Stimulated activated effector memory CD8-positive, alpha-beta T cell treated with anti-CD3 and anti-CD28 coated beads, Interleukin-12 subunit alpha, Interleukin-12 subunit beta, amount 100 ng/mL, for 72 hours (primary cell): ENCODE measurements around the gene DNMT3B.

ENCODE experiments used
- ATAC-seq: fragments of 150-1000 bp; cut with Tn5 transposase; 2 replicates; pipeline ENCODE4 v1.10.0; 2021
- DNase-seq, 2 donors: peaks; one replicate each; pipeline ENCODE4 v3.0.0; 2021 to 2022; ENCODE audit warnings: low spot score in 2 of 2
- H3K27ac Mint-ChIP-seq: one replicate; pipeline ENCODE4 v1.8.0; 2022; ENCODE audit warnings: mild to moderate bottlenecking, mixed read lengths
- H3K36me3 Mint-ChIP-seq: one replicate; pipeline ENCODE4 v1.8.0; 2022; ENCODE audit warnings: mild to moderate bottlenecking, mixed read lengths
- H3K4me1 Mint-ChIP-seq: one replicate; pipeline ENCODE4 v1.8.0; 2022; ENCODE audit warnings: mixed read lengths
- H3K4me3 Mint-ChIP-seq: one replicate; pipeline ENCODE4 v1.8.0; 2022; ENCODE audit warnings: mild to moderate bottlenecking, mixed read lengths
- H3K9me3 Mint-ChIP-seq: one replicate; pipeline ENCODE4 v1.8.0; 2022; ENCODE audit warnings: mixed read lengths

Gene DNMT3B

GRCh38 chr20:32842688-32843524 lies 80.7 kb downstream of the DNMT3B start:
- peak overlapping the region; percentile 64 for H3K27ac Mint-ChIP-seq

GRCh38 chr20:32845786-32846185 lies 83.6 kb downstream of the DNMT3B start:
- Mint-ChIP-seq H3K4me1 (peaks cover 27% of the 10 kb centered on the region), H3K9me3 (no peaks in the 10 kb centered on the region), H3K4me3 (no peak overlapping the region), H3K27ac (no peak overlapping the region), H3K36me3 (peaks cover 99% of the 10 kb centered on the region)
- ATAC-seq (no peak), DNase-seq (no peak)

More at GRCh38 chr20:32842688-32843524, 80.7 kb downstream of the DNMT3B start:
- H3K4me3 Mint-ChIP-seq: no peak overlapping the region
- H3K4me1 Mint-ChIP-seq: peaks cover 47% of the 10 kb centered on the region
- ATAC-seq: no peak
- no peaks in the 10 kb centered on the region for H3K9me3 Mint-ChIP-seq
- H3K36me3 Mint-ChIP-seq: peaks cover 99% of the 10 kb centered on the region
- DNase-seq: no peak

GRCh38 chr20:32846852-32847251 lies 84.7 kb downstream of the DNMT3B start:
- DNase-seq (no peak), ATAC-seq (no peak)
- H3K4me3 Mint-ChIP-seq: no peak overlapping the region
- peaks cover 99% of the 10 kb centered on the region for H3K36me3 Mint-ChIP-seq
- no peaks in the 10 kb centered on the region for H3K9me3 Mint-ChIP-seq
- H3K4me1 Mint-ChIP-seq: peaks cover 22% of the 10 kb centered on the region
- peak overlapping the region; percentile 24 for H3K27ac Mint-ChIP-seq

GRCh38 chr20:32847964-32848363 lies 85.8 kb downstream of the DNMT3B start:
- no peak overlapping the region for H3K4me3 Mint-ChIP-seq
- H3K4me1 Mint-ChIP-seq: peaks cover 17% of the 10 kb centered on the region
- DNase-seq (no peak), ATAC-seq (no peak)
- H3K27ac Mint-ChIP-seq: peak overlapping the region; percentile 24
- peaks cover 99% of the 10 kb centered on the region for H3K36me3 Mint-ChIP-seq
- H3K9me3 Mint-ChIP-seq: no peaks in the 10 kb centered on the region

- DNase-seq (no peak), ATAC-seq (no peak)
- peaks cover 99% of the 10 kb centered on the region for H3K36me3 Mint-ChIP-seq
- no peak overlapping the region for H3K4me3 Mint-ChIP-seq
- H3K9me3 Mint-ChIP-seq: no peaks in the 10 kb centered on the region
- peak overlapping the region; percentile 18 for H3K27ac Mint-ChIP-seq
- H3K4me1 Mint-ChIP-seq: peaks cover 17% of the 10 kb centered on the region
Observed at GRCh38 chr20:32848846-32849245, 86.7 kb downstream of the DNMT3B start.

GRCh38 chr20:32849577-32849976 lies 87.4 kb downstream of the DNMT3B start:
- no peak for DNase-seq
- no peak overlapping the region for H3K27ac Mint-ChIP-seq
- peaks cover 94% of the 10 kb centered on the region for H3K36me3 Mint-ChIP-seq
- ATAC-seq: no peak
- H3K9me3 Mint-ChIP-seq: no peaks in the 10 kb centered on the region
- no peak overlapping the region for H3K4me3 Mint-ChIP-seq
- peaks cover 16% of the 10 kb centered on the region for H3K4me1 Mint-ChIP-seq

GRCh38 chr20:32855387-32855786 lies 93.2 kb downstream of the DNMT3B start:
- Mint-ChIP-seq H3K9me3 (no peaks in the 10 kb centered on the region), H3K4me3 (no peak overlapping the region), H3K36me3 (peaks cover 83% of the 10 kb centered on the region), H3K27ac (peak overlapping the region; percentile 32), H3K4me1 (peaks cover 9% of the 10 kb centered on the region)
- DNase-seq: no peak
- ATAC-seq: no peak

GRCh38 chr20:32858189-32858588 lies 96.0 kb downstream of the DNMT3B start:
- peaks cover 56% of the 10 kb centered on the region for H3K36me3 Mint-ChIP-seq
- H3K4me1 Mint-ChIP-seq: peaks cover 9% of the 10 kb centered on the region
- ATAC-seq (no peak), DNase-seq (no peak)
- H3K4me3 Mint-ChIP-seq: no peak overlapping the region
- H3K9me3 Mint-ChIP-seq: no peaks in the 10 kb centered on the region
- H3K27ac Mint-ChIP-seq: peak overlapping the region; percentile 52
